ENCODE data around the gene CLDN11. TPM values are rescaled to one million over a fixed set of nuclear protein-coding genes. Genes with fewer than 3 reads are reported as not detected.
A peak's percentile ranks its signal among the peaks of the same experiment; 100 is the strongest.

The CLDN11 gene
- total RNA-seq, 1 experiment from 2014 or later, result 12.1 TPM

DNA sequence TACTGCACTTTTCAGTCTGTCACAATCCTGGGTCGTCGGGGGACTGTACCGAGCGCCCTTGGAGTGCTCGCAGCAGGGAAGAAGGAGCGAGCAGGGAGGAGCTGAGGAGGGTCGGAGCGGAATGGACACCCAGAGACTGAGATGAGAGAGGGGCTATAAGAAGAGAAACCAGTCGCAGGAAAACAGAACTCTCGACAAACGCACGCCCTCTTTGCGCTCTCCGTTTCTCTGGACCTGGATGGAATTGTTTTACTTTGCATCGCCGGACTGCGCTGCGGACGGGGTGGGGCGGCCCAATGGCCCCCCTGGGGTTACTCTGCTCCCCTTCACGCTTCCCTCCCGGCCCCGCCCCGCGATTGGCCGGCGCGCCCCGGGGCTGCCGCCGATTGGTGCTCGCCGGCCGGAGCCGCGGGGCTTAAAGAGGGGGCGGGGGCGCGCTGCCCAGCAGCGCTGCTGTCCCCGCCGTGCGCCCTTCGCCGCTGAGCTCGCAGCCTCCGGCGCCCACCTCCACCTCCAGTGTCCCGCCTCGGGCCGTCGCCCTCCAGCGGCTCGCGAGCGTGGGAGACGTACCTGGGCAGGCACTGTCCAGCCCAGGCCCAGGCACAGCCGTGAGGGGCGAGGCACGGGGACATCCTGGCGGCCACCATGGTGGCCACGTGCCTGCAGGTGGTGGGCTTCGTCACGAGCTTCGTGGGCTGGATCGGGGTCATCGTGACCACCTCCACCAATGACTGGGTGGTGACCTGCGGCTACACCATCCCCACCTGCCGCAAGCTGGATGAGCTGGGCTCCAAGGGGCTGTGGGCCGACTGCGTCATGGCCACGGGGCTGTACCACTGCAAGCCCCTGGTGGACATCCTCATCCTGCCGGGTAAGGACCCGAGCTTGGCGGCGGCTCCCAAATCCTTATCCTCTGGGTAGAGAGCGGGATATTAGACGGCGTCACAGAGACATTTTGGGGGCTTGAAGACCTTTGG, at the start of gene CLDN11 (continued):
- TF ChIP-seq ZNF425 (CRISPR knock-in tag; conservative IDR thresholded peaks at IDR 0.05) (no peak), IRF2 (CRISPR knock-in tag; IDR thresholded peaks at IDR 0.05; ENCODE audit: borderline replicate concordance, low read depth) (0 out of 2 replicates have a peak, but pooled peaks have one; percentile 72), ZNF121 (CRISPR knock-in tag; IDR thresholded peaks at IDR 0.05) (peak; percentile 91), FOXP4 (CRISPR knock-in tag; IDR thresholded peaks at IDR 0.05) (peak; percentile 98), NR2C2 (CRISPR knock-in tag; IDR thresholded peaks at IDR 0.05) (peak; percentile 80), ATF1 (CRISPR knock-in tag; IDR thresholded peaks at IDR 0.05) (no peak), RORB (CRISPR knock-in tag; IDR thresholded peaks at IDR 0.05) (no peak), E2F1 (CRISPR knock-in tag; IDR thresholded peaks at IDR 0.05) (peak; percentile 95), SP1 (CRISPR knock-in tag; conservative IDR thresholded peaks at IDR 0.05) (peak; percentile 67; the same call in 1 of the 2 replicates)
- TF ChIP-seq, protein P1, sequence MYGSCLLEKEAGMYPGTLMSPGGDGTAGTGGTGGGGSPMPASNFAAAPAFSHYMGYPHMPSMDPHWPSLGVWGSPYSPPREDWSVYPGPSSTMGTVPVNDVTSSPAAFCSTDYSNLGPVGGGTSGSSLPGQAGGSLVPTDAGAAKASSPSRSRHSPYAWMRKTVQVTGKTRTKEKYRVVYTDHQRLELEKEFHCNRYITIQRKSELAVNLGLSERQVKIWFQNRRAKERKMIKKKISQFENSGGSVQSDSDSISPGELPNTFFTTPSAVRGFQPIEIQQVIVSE (CRISPR knock-in tag; IDR thresholded peaks at IDR 0.05; ENCODE audit: borderline replicate concordance), result no peak
- TF ChIP-seq, protein P2, sequence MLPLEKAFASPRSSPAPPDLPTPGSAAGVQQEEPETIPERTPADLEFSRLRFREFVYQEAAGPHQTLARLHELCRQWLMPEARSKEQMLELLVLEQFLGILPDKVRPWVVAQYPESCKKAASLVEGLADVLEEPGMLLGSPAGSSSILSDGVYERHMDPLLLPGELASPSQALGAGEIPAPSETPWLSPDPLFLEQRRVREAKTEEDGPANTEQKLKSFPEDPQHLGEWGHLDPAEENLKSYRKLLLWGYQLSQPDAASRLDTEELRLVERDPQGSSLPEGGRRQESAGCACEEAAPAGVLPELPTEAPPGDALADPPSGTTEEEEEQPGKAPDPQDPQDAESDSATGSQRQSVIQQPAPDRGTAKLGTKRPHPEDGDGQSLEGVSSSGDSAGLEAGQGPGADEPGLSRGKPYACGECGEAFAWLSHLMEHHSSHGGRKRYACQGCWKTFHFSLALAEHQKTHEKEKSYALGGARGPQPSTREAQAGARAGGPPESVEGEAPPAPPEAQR (CRISPR knock-in tag; IDR thresholded peaks at IDR 0.05), result no peak
- TF ChIP-seq, protein P3, sequence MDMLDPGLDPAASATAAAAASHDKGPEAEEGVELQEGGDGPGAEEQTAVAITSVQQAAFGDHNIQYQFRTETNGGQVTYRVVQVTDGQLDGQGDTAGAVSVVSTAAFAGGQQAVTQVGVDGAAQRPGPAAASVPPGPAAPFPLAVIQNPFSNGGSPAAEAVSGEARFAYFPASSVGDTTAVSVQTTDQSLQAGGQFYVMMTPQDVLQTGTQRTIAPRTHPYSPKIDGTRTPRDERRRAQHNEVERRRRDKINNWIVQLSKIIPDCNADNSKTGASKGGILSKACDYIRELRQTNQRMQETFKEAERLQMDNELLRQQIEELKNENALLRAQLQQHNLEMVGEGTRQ (CRISPR knock-in tag; IDR thresholded peaks at IDR 0.05), result peak; percentile 70
- TF ChIP-seq, protein P4, sequence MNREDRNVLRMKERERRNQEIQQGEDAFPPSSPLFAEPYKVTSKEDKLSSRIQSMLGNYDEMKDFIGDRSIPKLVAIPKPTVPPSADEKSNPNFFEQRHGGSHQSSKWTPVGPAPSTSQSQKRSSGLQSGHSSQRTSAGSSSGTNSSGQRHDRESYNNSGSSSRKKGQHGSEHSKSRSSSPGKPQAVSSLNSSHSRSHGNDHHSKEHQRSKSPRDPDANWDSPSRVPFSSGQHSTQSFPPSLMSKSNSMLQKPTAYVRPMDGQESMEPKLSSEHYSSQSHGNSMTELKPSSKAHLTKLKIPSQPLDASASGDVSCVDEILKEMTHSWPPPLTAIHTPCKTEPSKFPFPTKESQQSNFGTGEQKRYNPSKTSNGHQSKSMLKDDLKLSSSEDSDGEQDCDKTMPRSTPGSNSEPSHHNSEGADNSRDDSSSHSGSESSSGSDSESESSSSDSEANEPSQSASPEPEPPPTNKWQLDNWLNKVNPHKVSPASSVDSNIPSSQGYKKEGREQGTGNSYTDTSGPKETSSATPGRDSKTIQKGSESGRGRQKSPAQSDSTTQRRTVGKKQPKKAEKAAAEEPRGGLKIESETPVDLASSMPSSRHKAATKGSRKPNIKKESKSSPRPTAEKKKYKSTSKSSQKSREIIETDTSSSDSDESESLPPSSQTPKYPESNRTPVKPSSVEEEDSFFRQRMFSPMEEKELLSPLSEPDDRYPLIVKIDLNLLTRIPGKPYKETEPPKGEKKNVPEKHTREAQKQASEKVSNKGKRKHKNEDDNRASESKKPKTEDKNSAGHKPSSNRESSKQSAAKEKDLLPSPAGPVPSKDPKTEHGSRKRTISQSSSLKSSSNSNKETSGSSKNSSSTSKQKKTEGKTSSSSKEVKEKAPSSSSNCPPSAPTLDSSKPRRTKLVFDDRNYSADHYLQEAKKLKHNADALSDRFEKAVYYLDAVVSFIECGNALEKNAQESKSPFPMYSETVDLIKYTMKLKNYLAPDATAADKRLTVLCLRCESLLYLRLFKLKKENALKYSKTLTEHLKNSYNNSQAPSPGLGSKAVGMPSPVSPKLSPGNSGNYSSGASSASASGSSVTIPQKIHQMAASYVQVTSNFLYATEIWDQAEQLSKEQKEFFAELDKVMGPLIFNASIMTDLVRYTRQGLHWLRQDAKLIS (CRISPR knock-in tag; IDR thresholded peaks at IDR 0.05; ENCODE audit: borderline replicate concordance), result peak; percentile 57; the same call in 1 of the 2 replicates

Data from WTC11 (cell line).